GM12865 (cell line): ENCODE results near the gene ISM1.

Experiments used
- DNase-seq: peaks from one replicate; pipeline ENCODE4 v3.0.0; 2010; ENCODE audit warnings: low read depth
- H3K4me3 ChIP-seq: 2 replicates; pipeline ENCODE4 v1.5.1; 2011; ENCODE audit warnings: mild to moderate bottlenecking, low read depth, low read length, control low read depth
- TF ChIP-seq, protein P1 (sequence below): IDR thresholded peaks from 2 replicates; pipeline ENCODE4 v1.5.1; 2011; ENCODE audit warnings: low read length, control low read depth, low read depth, inconsistent platforms; ENCODE audit not compliant: insufficient read depth; ENCODE audit errors: missing control alignments

ISM1 gene

DNA sequence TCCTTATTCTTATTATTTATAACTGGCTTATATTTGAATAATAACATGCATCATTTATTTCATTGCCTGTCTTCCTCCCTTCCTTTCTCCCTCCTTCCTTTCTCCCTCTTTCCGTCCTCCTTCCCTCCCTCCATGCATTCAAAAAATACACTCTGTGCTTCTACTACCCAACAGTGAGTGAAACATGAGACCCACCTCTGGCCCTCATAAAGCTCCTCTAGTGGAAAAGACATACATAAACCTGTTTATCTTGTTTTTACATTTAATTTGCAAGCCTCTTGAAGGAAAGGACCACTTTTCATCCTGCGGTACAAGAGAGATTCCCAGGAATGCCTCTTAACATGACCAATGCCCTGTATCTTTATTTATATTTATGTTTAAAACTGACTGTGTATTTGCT lies 21.8 kb upstream of the ISM1 start:
- DNase-seq = no peak
- H3K4me3 ChIP-seq = no peak overlapping the region
- TF ChIP-seq, protein P1, sequence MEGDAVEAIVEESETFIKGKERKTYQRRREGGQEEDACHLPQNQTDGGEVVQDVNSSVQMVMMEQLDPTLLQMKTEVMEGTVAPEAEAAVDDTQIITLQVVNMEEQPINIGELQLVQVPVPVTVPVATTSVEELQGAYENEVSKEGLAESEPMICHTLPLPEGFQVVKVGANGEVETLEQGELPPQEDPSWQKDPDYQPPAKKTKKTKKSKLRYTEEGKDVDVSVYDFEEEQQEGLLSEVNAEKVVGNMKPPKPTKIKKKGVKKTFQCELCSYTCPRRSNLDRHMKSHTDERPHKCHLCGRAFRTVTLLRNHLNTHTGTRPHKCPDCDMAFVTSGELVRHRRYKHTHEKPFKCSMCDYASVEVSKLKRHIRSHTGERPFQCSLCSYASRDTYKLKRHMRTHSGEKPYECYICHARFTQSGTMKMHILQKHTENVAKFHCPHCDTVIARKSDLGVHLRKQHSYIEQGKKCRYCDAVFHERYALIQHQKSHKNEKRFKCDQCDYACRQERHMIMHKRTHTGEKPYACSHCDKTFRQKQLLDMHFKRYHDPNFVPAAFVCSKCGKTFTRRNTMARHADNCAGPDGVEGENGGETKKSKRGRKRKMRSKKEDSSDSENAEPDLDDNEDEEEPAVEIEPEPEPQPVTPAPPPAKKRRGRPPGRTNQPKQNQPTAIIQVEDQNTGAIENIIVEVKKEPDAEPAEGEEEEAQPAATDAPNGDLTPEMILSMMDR = no peak

DNA sequence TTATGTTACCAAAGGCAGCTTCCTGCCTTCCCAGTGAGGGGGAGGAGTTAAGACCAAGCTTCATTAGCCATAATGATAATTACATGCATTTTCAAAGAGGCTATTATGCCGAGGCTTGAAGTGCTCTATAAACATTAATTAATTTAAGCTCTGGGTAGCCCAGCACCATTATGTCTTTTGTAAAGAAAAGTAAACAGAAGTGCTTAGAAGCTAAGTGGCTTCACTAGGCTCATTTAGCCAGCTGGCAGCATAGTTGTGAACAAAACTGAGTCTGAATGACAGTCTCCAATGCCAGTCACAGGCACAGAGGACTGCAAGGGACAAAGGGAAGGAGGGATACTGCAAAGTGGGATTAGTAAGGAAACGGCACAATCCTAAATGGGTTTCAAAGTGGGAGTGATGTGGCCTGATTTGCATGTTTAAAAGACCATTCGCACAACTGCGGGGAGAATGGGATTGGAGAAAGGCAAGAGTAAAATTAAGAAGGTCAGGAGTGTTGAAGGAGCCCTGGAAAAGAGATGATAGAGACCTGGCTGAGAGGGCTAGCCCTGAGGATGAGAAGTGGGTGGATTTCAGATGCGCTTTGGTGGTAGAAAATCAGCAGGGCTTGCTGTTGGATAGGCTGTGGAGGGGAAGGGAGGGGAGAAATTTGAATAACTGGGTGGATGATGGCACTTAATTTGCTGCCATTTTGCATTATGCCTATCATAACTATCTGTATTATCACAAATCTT lies 20.1 kb upstream of the ISM1 start:
- TF ChIP-seq, protein P1 = no peak
- no peak for DNase-seq
- H3K4me3 ChIP-seq = no peak overlapping the region

DNA sequence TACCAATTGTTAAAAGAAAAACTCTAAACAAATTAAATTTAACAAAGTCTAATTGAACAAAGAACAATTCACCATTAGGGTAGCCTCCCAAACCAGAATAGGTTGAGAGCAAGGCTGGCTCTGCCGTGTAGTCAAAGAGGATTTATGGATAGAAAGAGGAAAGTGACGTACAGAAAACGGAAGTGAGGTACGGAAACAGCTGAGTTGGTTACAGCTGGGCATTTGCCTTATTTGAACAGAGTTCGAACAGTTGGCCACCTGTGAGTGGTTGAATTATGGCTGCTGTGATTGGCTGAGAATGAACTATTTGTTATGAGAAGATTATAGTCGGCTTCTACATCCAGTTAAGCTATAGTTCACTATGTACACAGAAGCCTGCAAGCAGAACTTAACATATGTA lies 18.5 kb upstream of the ISM1 start:
- no peak for DNase-seq
- no peak overlapping the region for H3K4me3 ChIP-seq
- TF ChIP-seq, protein P1 = no peak

GRCh38 chr20:13205425-13205824 lies 15.6 kb upstream of the ISM1 start:
- TF ChIP-seq, protein P1 = no peak
- H3K4me3 ChIP-seq = no peak overlapping the region
- no peak for DNase-seq

DNA sequence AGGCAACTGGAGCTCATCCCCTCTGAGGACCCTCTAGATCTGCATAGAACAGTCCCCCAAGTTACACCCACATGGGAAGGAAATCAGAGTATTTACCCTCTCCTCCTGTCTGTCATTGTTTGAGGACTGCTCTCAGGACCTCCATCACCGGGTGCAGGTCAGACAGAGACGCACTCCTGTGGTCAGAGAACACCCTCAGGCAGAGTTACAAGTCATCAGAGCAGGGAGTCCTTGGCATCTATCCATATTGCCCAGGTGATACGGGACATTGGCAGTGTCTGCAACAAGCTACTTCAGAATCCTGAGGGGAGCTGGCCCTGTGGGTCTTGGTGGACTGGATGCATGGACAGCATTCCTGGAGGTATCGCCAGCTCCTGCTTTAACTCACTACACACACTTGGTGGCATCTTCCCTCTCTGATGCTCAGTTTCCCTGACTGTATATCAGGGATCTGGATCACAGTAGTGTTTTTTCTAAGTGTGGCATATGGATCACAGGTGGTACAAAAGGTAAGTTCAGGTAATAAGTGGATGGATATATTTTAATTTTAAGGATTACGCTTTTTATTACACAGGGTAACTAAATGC lies 15.1 kb upstream of the ISM1 start:
- no peak overlapping the region for H3K4me3 ChIP-seq
- TF ChIP-seq, protein P1 = no peak
- DNase-seq = no peak

DNA sequence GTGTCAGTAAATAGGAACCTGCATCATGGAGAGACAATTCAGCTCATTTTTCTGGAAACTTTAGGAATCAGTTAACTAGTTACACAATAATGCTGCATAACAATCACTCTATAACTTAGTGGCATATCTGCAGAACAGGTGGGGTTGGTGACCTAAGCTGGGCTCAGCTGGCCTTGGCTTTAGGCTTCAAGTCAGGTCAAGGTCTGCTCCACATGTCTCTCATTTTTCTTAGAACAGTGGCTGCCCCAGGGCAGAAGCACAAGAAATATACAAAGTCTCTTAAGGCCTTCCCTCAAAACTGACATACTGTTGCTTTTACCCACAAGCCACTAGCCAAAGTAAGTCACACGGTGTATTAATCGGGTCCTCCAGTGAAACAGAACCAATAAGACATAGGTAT lies 14.1 kb upstream of the ISM1 start:
- TF ChIP-seq, protein P1 = no peak
- no peak overlapping the region for H3K4me3 ChIP-seq
- no peak for DNase-seq
